HG03575 (cell line): ENCODE measurements around the gene MRPL20.
"Not testable (repeated sequence)": the region's sequence is repeated elsewhere in the genome, so short reads cannot be mapped to it uniquely, and the experiment has no call there.

Experiments
- ATAC-seq: cut with Tn5 transposase; IDR thresholded peaks from one replicate; pipeline ENCODE4 v1.9.1; 2021; ENCODE audit not compliant: unreplicated experiment, insufficient number of reproducible peaks, low FRiP score; ENCODE audit errors: extremely low read depth

MRPL20 gene

GRCh38 chr1:1397839-1398523, 9.1 kb downstream of the MRPL20 start:
- ATAC-seq, result no peak

DNA sequence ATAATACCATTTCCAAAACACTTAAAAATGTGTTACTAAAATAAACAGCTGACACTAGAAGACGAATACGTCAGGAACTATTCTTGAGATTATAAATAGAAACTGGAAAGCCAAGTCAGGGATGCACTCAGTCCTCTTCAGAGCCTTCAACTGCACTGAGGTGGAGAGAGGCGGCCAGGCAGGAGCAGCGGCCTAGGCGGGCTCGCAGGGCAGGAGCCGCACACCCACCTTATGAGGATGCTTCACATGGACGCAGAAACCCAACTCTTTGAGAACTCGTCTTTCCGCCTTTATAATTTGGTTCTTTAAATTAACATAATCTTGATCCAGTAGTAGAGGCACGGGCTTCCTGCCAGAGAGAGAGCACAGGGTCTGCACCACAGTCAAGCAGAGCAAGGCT, 11.9 kb downstream of the MRPL20 start:
- ATAC-seq, result no peak

DNA sequence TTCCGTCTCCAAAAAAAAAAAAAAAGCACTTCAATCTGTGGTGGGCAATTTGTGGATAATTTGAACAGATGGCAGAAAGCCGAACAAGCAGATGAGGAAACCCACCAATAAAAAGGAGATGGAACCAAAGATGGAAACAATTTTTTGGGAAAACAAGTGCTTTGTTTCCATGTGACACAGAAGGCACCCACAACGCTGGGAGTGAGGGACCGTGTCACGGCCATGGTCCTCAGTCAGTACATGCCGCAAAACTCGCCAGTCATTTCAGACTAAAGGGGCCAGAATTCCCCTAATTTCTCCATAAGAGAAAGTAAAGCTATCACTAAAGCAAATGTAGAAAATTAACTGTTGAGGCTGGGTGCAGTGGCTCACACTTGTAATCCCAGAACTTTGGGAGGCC, 13.0 kb downstream of the MRPL20 start:
- ATAC-seq, result no peak

- ATAC-seq, result no peak
Measured at GRCh38 chr1:1393428-1393827, 13.7 kb downstream of the MRPL20 start.

DNA sequence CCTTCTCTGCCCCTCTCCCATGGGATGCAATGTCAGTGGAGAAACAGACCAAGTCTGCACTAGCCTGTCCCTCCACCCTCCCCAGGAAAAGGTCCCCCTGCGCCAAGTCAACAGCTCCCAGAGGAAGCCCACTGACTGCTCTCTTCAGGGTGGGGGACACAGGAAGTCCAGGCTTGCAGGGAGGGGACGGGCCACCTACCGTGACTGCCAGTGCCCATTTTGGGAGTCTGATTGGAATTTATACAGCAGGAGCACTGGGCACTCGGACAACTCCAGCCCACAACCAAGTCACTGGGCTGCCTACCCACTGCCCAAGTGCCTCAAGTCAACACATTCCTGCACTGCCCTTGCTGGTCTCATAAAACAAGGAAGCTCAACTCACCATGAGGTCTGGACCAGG, 14.1 kb downstream of the MRPL20 start:
- no peak for ATAC-seq

- no peak for ATAC-seq
Measured at GRCh38 chr1:1391225-1391624, 15.9 kb downstream of the MRPL20 start.

- no peak for ATAC-seq
Measured at GRCh38 chr1:1390675-1391074, 16.4 kb downstream of the MRPL20 start.

- no peak for ATAC-seq
Measured at GRCh38 chr1:1388078-1388472, 19.0 kb downstream of the MRPL20 start.

GRCh38 chr1:1387098-1388077, 19.7 kb downstream of the MRPL20 start:
- ATAC-seq, result no peak

DNA sequence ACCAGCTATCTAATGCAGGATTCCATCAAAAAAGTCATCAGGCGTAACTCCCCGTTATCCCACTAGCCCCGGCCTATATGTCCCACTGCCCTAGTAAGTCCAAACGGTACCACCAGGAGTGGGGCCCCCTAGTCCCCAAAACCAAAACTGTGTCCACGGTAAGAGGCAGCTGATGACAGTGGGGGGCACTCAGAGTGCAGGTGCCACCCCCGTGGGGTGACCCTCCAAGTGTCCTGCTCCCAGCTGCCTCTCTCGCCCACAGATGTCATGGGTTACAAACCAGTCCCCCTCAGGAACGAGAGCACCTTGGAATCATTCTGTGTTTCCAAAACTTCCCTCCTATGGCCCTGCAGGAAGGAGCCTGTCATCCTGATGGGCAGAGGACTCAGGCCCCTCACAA, 21.2 kb downstream of the MRPL20 start:
- ATAC-seq, result no peak

- not testable (repeated sequence) for ATAC-seq
Measured at GRCh38 chr1:1385339-1385738, 21.8 kb downstream of the MRPL20 start.

GRCh38 chr1:1381294-1381693, 25.8 kb downstream of the MRPL20 start:
- ATAC-seq, result no peak

DNA sequence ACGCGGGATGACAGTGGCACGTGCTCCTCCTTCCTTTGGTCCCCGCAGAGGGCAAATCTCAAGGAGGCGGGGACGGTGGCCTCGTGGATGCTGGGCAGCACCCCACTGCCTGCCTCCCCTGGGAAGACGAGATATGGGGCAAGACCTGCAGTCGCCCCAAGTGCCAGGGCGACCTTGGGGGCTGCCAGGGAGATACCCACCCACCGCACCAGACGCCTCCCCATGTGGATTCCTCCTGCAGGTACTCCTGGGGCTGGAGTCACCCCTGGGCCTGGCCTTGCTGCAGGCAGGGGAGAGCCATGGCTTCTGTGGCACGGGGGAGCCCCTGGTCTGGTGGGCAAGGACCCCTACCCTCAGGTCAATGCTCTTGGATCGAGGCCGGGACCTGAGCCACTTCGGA, 26.2 kb downstream of the MRPL20 start:
- no peak for ATAC-seq

- no peak for ATAC-seq
Measured at GRCh38 chr1:1377540-1378205, 29.4 kb downstream of the MRPL20 start.

GRCh38 chr1:1376551-1377226, 30.4 kb downstream of the MRPL20 start:
- ATAC-seq, result no peak

GRCh38 chr1:1374929-1375662, 32.0 kb downstream of the MRPL20 start, which contains the start of gene AURKAIP1:
TSS of gene AURKAIP1 (minus strand) at chr1:1375207. CDS start at chr1:1374756, 451 bp downstream.
- ATAC-seq, result peak; percentile 49

DNA sequence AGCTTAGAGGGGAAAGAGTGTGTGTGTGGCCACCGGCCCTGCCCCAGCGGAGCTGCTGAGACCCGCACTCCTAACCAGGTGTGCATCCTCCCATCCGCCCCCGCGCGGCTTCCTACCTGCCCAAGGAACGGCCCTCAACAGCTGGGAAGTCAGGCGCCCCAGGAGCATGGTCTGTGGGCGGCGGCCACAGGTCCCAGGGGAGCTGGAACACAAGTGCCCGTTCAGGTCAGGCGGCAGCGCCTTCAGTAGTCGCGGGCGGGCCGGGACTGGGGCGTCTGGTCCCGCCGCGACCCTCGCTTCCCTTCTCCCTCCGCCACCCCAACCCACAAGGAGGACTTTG, 32.5 kb downstream of the MRPL20 start:
- ATAC-seq, result no peak

- ATAC-seq, result no peak
Measured at GRCh38 chr1:1373815-1374588, 33.1 kb downstream of the MRPL20 start.
